Stimulated activated CD8-positive, alpha-beta memory T cell treated with anti-CD3 and anti-CD28 coated beads, Interleukin-15, amount 100 ng/mL, for 48 hours (primary cell): Measurements from ENCODE around the gene SPINT3.

Experiments used
- DNase-seq, 2 donors: peaks; one replicate each; pipeline ENCODE4 v3.0.0-alpha.2; 2020; ENCODE audit warnings: low read depth in 2 of 2

The SPINT3 gene

DNA sequence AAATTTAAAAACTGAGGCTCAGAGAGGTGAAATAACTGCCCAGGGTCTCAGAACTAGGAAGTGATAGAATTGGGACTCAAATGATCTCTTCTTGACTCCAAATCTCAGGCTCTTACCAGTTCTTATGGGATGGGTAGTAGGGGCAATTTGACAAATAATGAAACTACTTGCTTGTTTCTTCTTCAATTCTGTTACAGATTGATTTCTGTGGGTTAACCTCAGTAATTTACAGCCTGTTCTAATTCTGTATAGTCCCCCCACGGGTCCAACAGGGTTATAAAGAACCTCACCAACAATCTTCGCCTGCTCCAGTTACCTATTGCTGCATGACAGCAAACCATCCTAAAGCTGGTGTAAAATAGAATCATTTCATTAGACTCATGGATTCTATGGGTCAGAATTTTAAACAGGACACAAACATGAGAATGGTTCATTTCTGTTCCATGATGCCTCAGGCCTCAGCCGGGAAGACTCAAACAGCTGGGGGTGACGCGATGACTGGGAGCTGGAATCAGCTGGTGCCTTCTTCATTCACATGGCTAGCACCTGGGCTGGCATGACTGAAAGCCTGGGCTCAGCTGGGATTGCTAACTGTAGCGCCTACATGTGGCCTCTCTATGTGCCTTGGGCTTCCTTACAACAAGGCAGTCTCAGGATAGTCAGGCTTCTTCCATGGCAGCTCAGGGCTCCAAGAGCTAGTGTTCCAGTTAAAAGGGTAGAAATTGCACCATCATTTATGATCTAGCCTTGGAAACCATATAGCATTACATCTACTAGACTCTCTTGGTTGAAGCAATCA lies 52.5 kb downstream of the SPINT3 start:
- DNase-seq: no peak
